ENCODE data around the gene JTB. TPM values are rescaled to one million over a fixed set of nuclear protein-coding genes. Genes with fewer than 3 reads are reported as not detected.
A peak's percentile ranks its signal among the peaks of the same experiment; 100 is the strongest.
"Not testable (repeated sequence)": the region's sequence is repeated elsewhere in the genome, so short reads cannot be mapped to it uniquely, and the experiment has no call there.

The JTB gene
- total RNA-seq (100 to 1,000 TPM in 2 of 6 donors, 10 to 100 TPM in 4; 82.6 to 106 (median 95.6) TPM), polyA plus RNA-seq (100 to 1,000 TPM; 117 to 180 TPM)

GRCh38 chr1:153977250-153978240, at the start of gene JTB:
Gene JTB, minus strand, starts transcription at chr1:153977674. Its CDS starts 422 bp downstream, at chr1:153977252.
- peak; percentile 96 to 98 (median 97) for ATAC-seq
- Histone ChIP-seq H3K27ac (peak within 1 kb of the TSS; percentile 88 to 96 (median 92)), H3K36me3 (peaks cover 5 to 21% (median 21%) of the 10 kb centered on the region in 3 donors), H3K27me3 (no peaks in the 10 kb centered on the region), H3K4me3 (peak within 1 kb of the TSS; percentile 73 to 93 (median 85)), H3K9me3 (no peaks in the 10 kb centered on the region), H3K4me1 (peaks cover 0 to 15% (median 0%) of the 10 kb centered on the region in 3 donors)
- peak; percentile 82 to 95 (median 88) for DNase-seq
- FAIRE-seq, result no peak
- intact Hi-C loops (cut with DNase I), result no loop called here
- WGBS, 2 donors, result 0% methylated on average over 73 to 75 of the region's 75 CpGs
- no peak for TF ChIP-seq CTCF (IDR thresholded peaks at IDR 0.05)

- Histone ChIP-seq H3K36me3 (no peaks in the 10 kb centered on the region), H3K27me3 (no peaks in the 10 kb centered on the region), H3K4me1 (no peaks in the 10 kb centered on the region), H3K4me3 (no peak overlapping the region), H3K9me3 (no peaks in the 10 kb centered on the region), H3K27ac (no peak overlapping the region)
- 52 to 69% methylated on average over 1 of the region's 1 CpG for WGBS, 2 donors
- ATAC-seq (no peak), DNase-seq (no peak), FAIRE-seq (no peak)
- no peak for TF ChIP-seq CTCF (IDR thresholded peaks at IDR 0.05)
- intact Hi-C loops (cut with DNase I), result no loop called here
Observed at GRCh38 chr1:154019940-154020339, 42.5 kb upstream of the JTB start.

GRCh38 chr1:154019269-154019668, 41.8 kb upstream of the JTB start:
- TF ChIP-seq CTCF (IDR thresholded peaks at IDR 0.05), result no peak
- Histone ChIP-seq H3K9me3 (no peaks in the 10 kb centered on the region), H3K4me1 (no peaks in the 10 kb centered on the region), H3K27ac (no peak overlapping the region), H3K36me3 (no peaks in the 10 kb centered on the region), H3K27me3 (no peaks in the 10 kb centered on the region), H3K4me3 (no peak overlapping the region)
- WGBS, 2 donors, result 61 to 62% methylated on average over 4 of the region's 4 CpGs
- no peak for ATAC-seq
- no peak for DNase-seq
- intact Hi-C loops (cut with DNase I), result no loop called here
- FAIRE-seq, result no peak

GRCh38 chr1:154014154-154014907, 36.9 kb upstream of the JTB start:
- no peak for TF ChIP-seq CTCF (IDR thresholded peaks at IDR 0.05)
- Histone ChIP-seq H3K4me3 (no peak overlapping the region), H3K27me3 (no peaks in the 10 kb centered on the region), H3K36me3 (no peaks in the 10 kb centered on the region), H3K4me1 (no peaks in the 10 kb centered on the region), H3K9me3 (no peaks in the 10 kb centered on the region), H3K27ac (no peak overlapping the region)
- intact Hi-C loops (cut with DNase I), result no loop called here
- FAIRE-seq (no peak), ATAC-seq (no peak), DNase-seq (no peak)
- 65 to 70% methylated on average over 3 of the region's 3 CpGs for WGBS, 2 donors

GRCh38 chr1:154012543-154012942, 35.1 kb upstream of the JTB start:
- H3K27ac ChIP-seq; H3K36me3 ChIP-seq; intact Hi-C loops (cut with DNase I); ATAC-seq; H3K9me3 ChIP-seq; DNase-seq; H3K27me3 ChIP-seq; H3K4me1 ChIP-seq; FAIRE-seq; H3K4me3 ChIP-seq: not testable (repeated sequence)
- WGBS, 2 donors, result 89 to 93% methylated on average over 14 of the region's 14 CpGs
